PC-3 (cell line): Measurements from ENCODE around the gene AFF3. TPM values are rescaled to one million over a fixed set of nuclear protein-coding genes. Genes with fewer than 3 reads are reported as not detected.

Experiments
- ATAC-seq: fragments of 200-7000 bp; cut with Tn5 transposase; 2 replicates; pipeline ENCODE4 v1.9.1; 2020; ENCODE audit warnings: mild to moderate bottlenecking, moderate library complexity
- BruUV-seq: library from RNA; stranded (reverse); fragments of 400-500 nt; replicated peaks from 2 replicates; lab custom pipeline; 2021; lab: Mats Ljungman, UMichigan
- CTCF ChIA-PET: fragments of 300-600 bp; sonication (Branson Sonifier 250); formaldehyde crosslinking; loops from one replicate; lab custom pipeline; 2022; ENCODE audit warnings: antibody characterized with exemption; lab: Charles Lee
- POLR2A ChIA-PET: fragments of 300-600 bp; sonication (Branson Sonifier 250); formaldehyde crosslinking; loops from one replicate; lab custom pipeline; 2022; ENCODE audit warnings: antibody characterized with exemption; ENCODE audit not compliant: unreplicated experiment; lab: Charles Lee
- DNase-seq: peaks from one replicate; pipeline ENCODE4 v3.0.0-alpha.2; 2015
- H2AFZ ChIP-seq: fragments of 300-600 bp; sonication (generic); 2 replicates; pipeline ENCODE4 v1.6.0; 2016; ENCODE audit warnings: antibody characterized with exemption, low read length
- H3F3A ChIP-seq: fragments of 300-600 bp; sonication (generic); one replicate; pipeline ENCODE4 v1.6.0; 2017; ENCODE audit warnings: antibody characterized with exemption, low read length, control low read depth, mild to moderate bottlenecking; ENCODE audit not compliant: unreplicated experiment
- H3K27ac ChIP-seq: fragments of 300-600 bp; sonication (generic); 2 replicates; pipeline ENCODE4 v1.5.1; 2016; ENCODE audit warnings: mild to moderate bottlenecking, low read length
- H3K27me3 ChIP-seq: fragments of 300-600 bp; sonication (generic); 2 replicates; pipeline ENCODE4 v1.6.1; 2016; ENCODE audit warnings: low read length, mixed read lengths
- H3K36me3 ChIP-seq: fragments of 300-600 bp; sonication (generic); 2 replicates; pipeline ENCODE4 v1.6.1; 2016; ENCODE audit warnings: low read depth, mixed run types, low read length, mixed read lengths
- H3K4me1 ChIP-seq: fragments of 300-600 bp; sonication (generic); 2 replicates; pipeline ENCODE4 v1.5.1; 2016; ENCODE audit warnings: low read length; ENCODE audit not compliant: insufficient read depth
- H3K4me2 ChIP-seq: fragments of 300-600 bp; sonication (generic); 2 replicates; pipeline ENCODE4 v1.6.0; 2016; ENCODE audit warnings: low read length
- H3K4me3 ChIP-seq: fragments of 300-600 bp; sonication (generic); 2 replicates; pipeline ENCODE4 v1.5.1; 2016; ENCODE audit warnings: mild to moderate bottlenecking, low read length, mixed read lengths
- H3K79me2 ChIP-seq: fragments of 300-600 bp; sonication (generic); 2 replicates; pipeline ENCODE4 v1.6.1; 2017; ENCODE audit warnings: low read length, mixed read lengths
- H3K9ac ChIP-seq: fragments of 300-600 bp; sonication (generic); 2 replicates; pipeline ENCODE4 v1.6.0; 2016; ENCODE audit warnings: mild to moderate bottlenecking, low read length
- H3K9me2 ChIP-seq: fragments of 300-600 bp; sonication (generic); replicated peaks from 2 replicates; pipeline ENCODE4 v1.6.1; 2016; ENCODE audit warnings: mixed run types, low read length, mixed read lengths
- H3K9me3 ChIP-seq: fragments of 300-600 bp; sonication (generic); 2 replicates; pipeline ENCODE4 v1.6.1; 2016; ENCODE audit warnings: low read length, mixed read lengths
- H4K20me1 ChIP-seq: fragments of 300-600 bp; sonication (generic); 2 replicates; pipeline ENCODE4 v1.6.1; 2016; ENCODE audit warnings: low read length, mixed read lengths
- CTCF ChIP-seq: fragments of 300-600 bp; sonication (generic); conservative IDR thresholded peaks from 2 replicates; pipeline ENCODE4 v1.5.1; 2017; ENCODE audit warnings: antibody characterized with exemption, low read depth, mild to moderate bottlenecking, low read length
- EZH2 ChIP-seq: fragments of 300-600 bp; sonication (generic); IDR thresholded peaks from one replicate; pipeline ENCODE4 v1.6.1; 2017; ENCODE audit warnings: antibody characterized with exemption, mild to moderate bottlenecking, low read length; ENCODE audit not compliant: unreplicated experiment
- EZH2phosphoT487 ChIP-seq: fragments of 300-600 bp; sonication (generic); IDR thresholded peaks from 2 replicates; pipeline ENCODE4 v1.6.1; 2018; ENCODE audit warnings: mild to moderate bottlenecking, antibody characterized with exemption, low read length, borderline replicate concordance
- intact Hi-C: fragments of 100-400 bp; cut with micrococcal nuclease; formaldehyde crosslinking; loops from 2 replicates; pipeline ENCODE4 v1.9.0; 2023
- total RNA-seq: library from RNA; depleted of rRNA; stranded (reverse); fragments of >200 nt; gene quantifications from 2 replicates; pipeline ENCODE4 v1.2.3, GENCODE V29; 2014

AFF3 gene
- total RNA-seq, 1 experiment from 2014 or later = 0.04 TPM

- H3K4me3 ChIP-seq = no peak overlapping the region
- ATAC-seq = no peak
- no peak overlapping the region for H3K9ac ChIP-seq
- H3K9me3 ChIP-seq = no peaks in the 10 kb centered on the region
- no peak for TF ChIP-seq CTCF
- no peak for TF ChIP-seq EZH2phosphoT487
- TF ChIP-seq EZH2 = no peak
- no peaks in the 10 kb centered on the region for H3K27me3 ChIP-seq
- no peak overlapping the region for H3K4me2 ChIP-seq
- no peaks in the 10 kb centered on the region for H3K36me3 ChIP-seq
- no peaks in the 10 kb centered on the region for H4K20me1 ChIP-seq
- H3K9me2 ChIP-seq = no peaks in the 10 kb centered on the region
- H3K79me2 ChIP-seq = no peaks in the 10 kb centered on the region
- DNase-seq = no peak
- H3K4me1 ChIP-seq = peaks cover 12% of the 10 kb centered on the region
- no peak overlapping the region for H3K27ac ChIP-seq
- intact Hi-C loops = no loop called here
- CTCF ChIA-PET = no interaction called here
- no peak overlapping the region for H2AFZ ChIP-seq
- H3F3A ChIP-seq = no peaks in the 10 kb centered on the region
- no TSS peak for BruUV-seq
- POLR2A ChIA-PET = interaction anchor here (0.7 kb wide), 1 partner anchor 352 kb away, joined by 5 read pairs; no protein-coding TSS in a partner anchor
Measured at GRCh38 chr2:99670768-99671734, 471.3 kb downstream of the AFF3 start.

GRCh38 chr2:99666256-99666655 lies 476.1 kb downstream of the AFF3 start:
- TF ChIP-seq EZH2phosphoT487 = no peak
- ATAC-seq = no peak
- no peaks in the 10 kb centered on the region for H3K9me3 ChIP-seq
- intact Hi-C loops = no loop called here
- H3K27me3 ChIP-seq = no peaks in the 10 kb centered on the region
- no peak overlapping the region for H3K4me2 ChIP-seq
- POLR2A ChIA-PET = no interaction called here
- CTCF ChIA-PET = no interaction called here
- no peak overlapping the region for H3K27ac ChIP-seq
- no peaks in the 10 kb centered on the region for H3F3A ChIP-seq
- H3K79me2 ChIP-seq = no peaks in the 10 kb centered on the region
- no peak for DNase-seq
- H3K4me1 ChIP-seq = peaks cover 22% of the 10 kb centered on the region
- H4K20me1 ChIP-seq = no peaks in the 10 kb centered on the region
- H2AFZ ChIP-seq = no peak overlapping the region
- BruUV-seq = no TSS peak
- H3K4me3 ChIP-seq = no peak overlapping the region
- H3K9me2 ChIP-seq = no peaks in the 10 kb centered on the region
- H3K9ac ChIP-seq = no peak overlapping the region
- H3K36me3 ChIP-seq = no peaks in the 10 kb centered on the region

- TF ChIP-seq EZH2phosphoT487 (no peak), CTCF (no peak), EZH2 (no peak)
- Histone ChIP-seq H3K9ac (peak overlapping the region; percentile 13; the same call in 1 of the 2 replicates), H4K20me1 (no peaks in the 10 kb centered on the region), H3K9me3 (no peaks in the 10 kb centered on the region), H3K4me1 (peaks cover 22% of the 10 kb centered on the region), H3K4me2 (peak overlapping the region; percentile 65), H2AFZ (no peak overlapping the region), H3F3A (no peaks in the 10 kb centered on the region), H3K4me3 (0 out of 2 replicates have a peak overlapping the region, but pooled peaks have one; percentile 11), H3K79me2 (no peaks in the 10 kb centered on the region), H3K27ac (peak overlapping the region; percentile 91), H3K27me3 (no peaks in the 10 kb centered on the region), H3K36me3 (no peaks in the 10 kb centered on the region), H3K9me2 (no peaks in the 10 kb centered on the region)
- ChIA-PET POLR2A (interaction anchor here (0.6 kb wide), 1 partner anchor 61 kb away, joined by 4 read pairs; no protein-coding TSS in a partner anchor), CTCF (no interaction called here)
- intact Hi-C loops = loop anchor here (2.0 to 5.0 kb wide), 2 partner anchors 91 to 145 kb away; no protein-coding TSS in a partner anchor
- DNase-seq = no peak
- no TSS peak for BruUV-seq
- no peak for ATAC-seq
Measured at GRCh38 chr2:99663641-99664040, 478.7 kb downstream of the AFF3 start.
